ENCODE measurements around the gene BOC.

- no peak for TF ChIP-seq EZH2 (IDR thresholded peaks at IDR 0.05; ENCODE audit: borderline replicate concordance, insufficient read depth, low read length, poor library complexity, severe bottlenecking)
- no peak for TF ChIP-seq CTCF (IDR thresholded peaks at IDR 0.05; ENCODE audit: poor library complexity, severe bottlenecking)
- no peak for TF ChIP-seq EP300 (conservative IDR thresholded peaks at IDR 0.05; ENCODE audit: poor library complexity, severe bottlenecking)
- TF ChIP-seq MXI1 (conservative IDR thresholded peaks at IDR 0.05; ENCODE audit: poor library complexity, severe bottlenecking): no peak
- no peak for TF ChIP-seq RAD21 (conservative IDR thresholded peaks at IDR 0.05)
- no peak for TF ChIP-seq POLR2AphosphoS5 (IDR thresholded peaks at IDR 0.05)
These were observed 62.4 kb downstream of the BOC start for GRCh38 chr3:113273604-113274378.

All from neural cell (in vitro differentiated cells).